Stimulated activated naive CD8-positive, alpha-beta T cell treated with anti-CD3 and anti-CD28 coated beads, Interleukin-15, amount 100 ng/mL, for 72 hours (primary cell): ENCODE results near the gene PJA1.

ENCODE experiments used
- ATAC-seq: fragments of 150-1000 bp; cut with Tn5 transposase; 2 replicates; pipeline ENCODE4 v1.10.0; 2021; ENCODE audit warnings: mild to moderate bottlenecking, moderate library complexity
- DNase-seq, 2 donors: peaks; one replicate each; pipeline ENCODE4 v3.0.0; 2021 to 2022
- H3K27ac Mint-ChIP-seq, 2 donors: one replicate each; pipeline ENCODE4 v1.8.0; 2022; ENCODE audit warnings: mild to moderate bottlenecking in 2 of 2, mixed read lengths in 2 of 2, moderate library complexity in 2 of 2
- H3K27me3 Mint-ChIP-seq: one replicate; pipeline ENCODE4 v1.8.0; 2022; ENCODE audit warnings: mixed read lengths
- H3K4me1 Mint-ChIP-seq: one replicate; pipeline ENCODE4 v1.8.0; 2022; ENCODE audit warnings: mild to moderate bottlenecking, mixed read lengths
- H3K4me3 Mint-ChIP-seq, 2 donors: one replicate each; pipeline ENCODE4 v1.8.0; 2022; ENCODE audit warnings: mild to moderate bottlenecking in 2 of 2, mixed read lengths in 2 of 2, moderate library complexity in 1 of 2
- H3K9me3 Mint-ChIP-seq, 2 donors: one replicate each; pipeline ENCODE4 v1.8.0; 2022; ENCODE audit warnings: mixed read lengths in 2 of 2

PJA1 gene, protein sequence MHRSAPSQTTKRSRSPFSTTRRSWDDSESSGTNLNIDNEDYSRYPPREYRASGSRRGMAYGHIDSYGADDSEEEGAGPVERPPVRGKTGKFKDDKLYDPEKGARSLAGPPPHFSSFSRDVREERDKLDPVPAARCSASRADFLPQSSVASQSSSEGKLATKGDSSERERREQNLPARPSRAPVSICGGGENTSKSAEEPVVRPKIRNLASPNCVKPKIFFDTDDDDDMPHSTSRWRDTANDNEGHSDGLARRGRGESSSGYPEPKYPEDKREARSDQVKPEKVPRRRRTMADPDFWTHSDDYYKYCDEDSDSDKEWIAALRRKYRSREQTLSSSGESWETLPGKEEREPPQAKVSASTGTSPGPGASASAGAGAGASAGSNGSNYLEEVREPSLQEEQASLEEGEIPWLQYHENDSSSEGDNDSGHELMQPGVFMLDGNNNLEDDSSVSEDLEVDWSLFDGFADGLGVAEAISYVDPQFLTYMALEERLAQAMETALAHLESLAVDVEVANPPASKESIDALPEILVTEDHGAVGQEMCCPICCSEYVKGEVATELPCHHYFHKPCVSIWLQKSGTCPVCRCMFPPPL

GRCh38 chrX:69165087-69165651, at the start of gene PJA1:
Gene PJA1 (minus strand): TSS chrX:69165453. CDS start chrX:69163073, 2,380 bp downstream.
- no peaks in the 10 kb centered on the region for H3K9me3 Mint-ChIP-seq
- DNase-seq, result peak; percentile 68 to 82
- ATAC-seq, result peak; percentile 85
- H3K27ac Mint-ChIP-seq, result peak within 1 kb of the TSS; percentile 96 to 98
- H3K4me3 Mint-ChIP-seq, result peak within 1 kb of the TSS; percentile 77 to 87
- peaks cover 38% of the 10 kb centered on the region for H3K4me1 Mint-ChIP-seq
- H3K27me3 Mint-ChIP-seq, result no peaks in the 10 kb centered on the region

DNA sequence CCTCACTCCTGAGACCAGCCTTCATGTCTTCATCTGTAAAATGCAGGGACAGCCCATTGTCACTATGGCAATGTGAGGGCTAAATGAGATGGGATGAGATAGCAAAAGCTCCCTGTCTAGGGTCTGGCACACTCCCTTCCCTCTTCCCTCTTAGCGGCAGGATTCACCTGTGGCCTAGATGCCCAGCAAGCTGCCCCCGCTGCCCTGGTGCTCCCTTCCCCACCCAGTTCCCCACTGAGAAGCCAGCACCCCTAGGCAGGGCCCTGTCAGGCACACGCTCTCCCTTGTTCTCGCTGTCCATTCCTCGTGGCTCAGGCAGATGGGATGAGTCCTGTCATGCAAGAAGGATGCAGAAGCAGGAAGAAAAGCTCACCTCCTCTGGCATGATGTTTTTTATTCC, 49.2 kb upstream of the PJA1 start:
- Mint-ChIP-seq H3K9me3 (no peaks in the 10 kb centered on the region), H3K27me3 (no peaks in the 10 kb centered on the region), H3K4me1 (no peaks in the 10 kb centered on the region), H3K4me3 (no peak overlapping the region), H3K27ac (no peak overlapping the region)
- no peak for ATAC-seq
- DNase-seq, result no peak

DNA sequence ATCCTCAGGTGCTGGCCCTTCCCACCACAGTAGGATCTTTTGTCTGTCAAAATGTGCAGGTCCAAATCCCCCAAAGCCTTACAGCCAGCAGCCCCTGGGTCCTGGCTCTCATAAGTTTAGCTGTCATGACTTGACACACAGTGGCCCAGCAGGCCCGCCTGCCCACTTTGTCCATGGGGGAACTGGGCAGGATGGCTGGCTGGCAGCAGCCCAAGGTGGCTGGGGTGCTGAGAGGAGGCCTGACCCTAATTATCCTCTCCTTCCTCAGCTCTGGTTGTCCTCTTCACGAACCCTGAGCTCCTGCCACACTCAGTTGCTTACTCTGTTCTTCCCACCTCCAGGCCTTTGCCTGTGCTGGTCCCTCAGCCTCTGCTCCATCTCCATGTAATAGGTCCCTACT, 46.4 kb upstream of the PJA1 start:
- ATAC-seq, result no peak
- H3K4me3 Mint-ChIP-seq, result no peak overlapping the region
- no peaks in the 10 kb centered on the region for H3K9me3 Mint-ChIP-seq
- H3K27me3 Mint-ChIP-seq, result no peaks in the 10 kb centered on the region
- no peak for DNase-seq
- no peaks in the 10 kb centered on the region for H3K4me1 Mint-ChIP-seq
- no peak overlapping the region for H3K27ac Mint-ChIP-seq

GRCh38 chrX:69210581-69210980, 45.3 kb upstream of the PJA1 start:
- Mint-ChIP-seq H3K4me3 (no peak overlapping the region), H3K4me1 (no peaks in the 10 kb centered on the region), H3K9me3 (no peaks in the 10 kb centered on the region), H3K27me3 (no peaks in the 10 kb centered on the region), H3K27ac (no peak overlapping the region)
- ATAC-seq (no peak), DNase-seq (no peak)

GRCh38 chrX:69207216-69207615, 42.0 kb upstream of the PJA1 start:
- no peaks in the 10 kb centered on the region for H3K9me3 Mint-ChIP-seq
- ATAC-seq, result no peak

DNA sequence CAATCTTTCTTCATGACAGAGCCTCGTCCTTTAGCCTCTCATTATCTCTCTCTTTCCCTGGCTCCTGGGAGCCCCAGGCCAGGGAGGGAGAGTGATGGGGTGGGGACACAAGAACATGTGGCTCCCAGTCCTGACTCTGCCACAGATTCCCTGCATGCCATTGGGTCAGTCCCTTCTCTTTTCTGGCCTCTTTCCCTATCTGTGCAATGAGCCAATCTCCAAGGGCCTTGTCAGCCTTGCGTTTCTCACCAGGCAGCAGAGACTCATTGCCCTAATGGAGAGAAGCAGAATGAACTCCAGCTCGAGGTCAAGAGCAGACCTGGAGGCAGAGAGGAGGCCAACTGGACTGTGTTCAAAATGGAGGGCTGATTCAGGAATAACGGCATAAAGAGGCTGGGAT, 38.4 kb upstream of the PJA1 start:
- Mint-ChIP-seq H3K27me3 (no peaks in the 10 kb centered on the region), H3K4me1 (no peaks in the 10 kb centered on the region), H3K4me3 (no peak overlapping the region), H3K27ac (no peak overlapping the region), H3K9me3 (no peaks in the 10 kb centered on the region)
- ATAC-seq (no peak), DNase-seq (no peak)

More at GRCh38 chrX:69207216-69207615, 42.0 kb upstream of the PJA1 start:
- Mint-ChIP-seq H3K27ac (no peak overlapping the region), H3K27me3 (no peaks in the 10 kb centered on the region), H3K4me3 (no peak overlapping the region), H3K4me1 (no peaks in the 10 kb centered on the region)
- DNase-seq, result no peak

- DNase-seq (no peak), ATAC-seq (no peak)
- H3K27me3 Mint-ChIP-seq, result no peaks in the 10 kb centered on the region
- no peak overlapping the region for H3K4me3 Mint-ChIP-seq
- no peaks in the 10 kb centered on the region for H3K9me3 Mint-ChIP-seq
- no peaks in the 10 kb centered on the region for H3K4me1 Mint-ChIP-seq
- H3K27ac Mint-ChIP-seq, result no peak overlapping the region
Measured at GRCh38 chrX:69197690-69198089, 32.4 kb upstream of the PJA1 start.

- Mint-ChIP-seq H3K27ac (peak overlapping the region in 1 of 2 donors; percentile 34), H3K27me3 (no peaks in the 10 kb centered on the region), H3K4me1 (no peaks in the 10 kb centered on the region), H3K9me3 (no peaks in the 10 kb centered on the region), H3K4me3 (no peak overlapping the region)
- DNase-seq, result no peak
- ATAC-seq, result no peak
Measured at GRCh38 chrX:69196666-69197065, 31.4 kb upstream of the PJA1 start.

DNA sequence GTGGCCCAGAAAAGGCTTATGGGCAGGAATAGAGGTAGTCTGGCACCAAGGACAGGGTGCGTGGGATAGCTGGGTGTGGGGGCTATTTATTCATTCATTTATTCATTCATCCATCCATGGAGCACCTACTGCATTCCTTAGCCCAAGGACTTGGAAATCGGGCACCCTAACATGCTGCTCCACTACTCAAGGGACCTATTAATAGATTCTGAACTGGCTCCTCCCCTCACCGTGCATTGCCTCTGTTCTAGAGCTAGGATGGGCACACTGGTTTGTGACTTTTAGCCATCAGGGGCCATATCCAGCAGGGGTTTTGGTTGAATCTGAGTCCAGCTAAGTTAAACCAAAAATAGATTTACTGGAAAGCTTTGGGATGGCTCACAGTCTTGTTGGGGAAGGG, 30.6 kb upstream of the PJA1 start:
- no peak for DNase-seq
- no peaks in the 10 kb centered on the region for H3K27me3 Mint-ChIP-seq
- H3K9me3 Mint-ChIP-seq, result no peaks in the 10 kb centered on the region
- H3K4me1 Mint-ChIP-seq, result no peaks in the 10 kb centered on the region
- H3K27ac Mint-ChIP-seq, result no peak overlapping the region
- ATAC-seq, result no peak
- no peak overlapping the region for H3K4me3 Mint-ChIP-seq

- no peak for ATAC-seq
- Mint-ChIP-seq H3K4me1 (no peaks in the 10 kb centered on the region), H3K27me3 (no peaks in the 10 kb centered on the region), H3K9me3 (no peaks in the 10 kb centered on the region), H3K27ac (no peak overlapping the region), H3K4me3 (no peak overlapping the region)
- no peak for DNase-seq
Measured at GRCh38 chrX:69195192-69195591, 29.9 kb upstream of the PJA1 start.

DNA sequence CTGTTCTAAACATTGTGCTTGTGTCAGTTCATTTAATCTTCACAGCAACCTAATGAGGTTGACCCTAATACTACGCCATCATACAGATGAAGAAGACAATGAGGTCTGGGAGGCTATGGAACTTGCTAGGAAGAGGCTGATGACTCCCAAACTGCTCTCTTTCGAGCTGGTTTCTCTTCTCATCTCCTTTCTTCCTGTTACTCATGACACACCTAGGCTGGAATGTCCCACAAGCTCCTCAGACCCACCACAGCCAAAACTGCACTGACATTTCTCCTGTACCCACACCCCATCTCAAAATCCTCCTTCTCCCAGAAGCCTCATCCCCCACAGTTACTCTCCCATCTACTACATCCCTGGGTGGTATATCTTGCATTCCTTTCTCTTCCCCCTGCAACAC, 27.4 kb upstream of the PJA1 start:
- DNase-seq (no peak), ATAC-seq (no peak)
- no peak overlapping the region for H3K4me3 Mint-ChIP-seq
- no peaks in the 10 kb centered on the region for H3K4me1 Mint-ChIP-seq
- no peaks in the 10 kb centered on the region for H3K9me3 Mint-ChIP-seq
- no peaks in the 10 kb centered on the region for H3K27me3 Mint-ChIP-seq
- no peak overlapping the region for H3K27ac Mint-ChIP-seq

DNA sequence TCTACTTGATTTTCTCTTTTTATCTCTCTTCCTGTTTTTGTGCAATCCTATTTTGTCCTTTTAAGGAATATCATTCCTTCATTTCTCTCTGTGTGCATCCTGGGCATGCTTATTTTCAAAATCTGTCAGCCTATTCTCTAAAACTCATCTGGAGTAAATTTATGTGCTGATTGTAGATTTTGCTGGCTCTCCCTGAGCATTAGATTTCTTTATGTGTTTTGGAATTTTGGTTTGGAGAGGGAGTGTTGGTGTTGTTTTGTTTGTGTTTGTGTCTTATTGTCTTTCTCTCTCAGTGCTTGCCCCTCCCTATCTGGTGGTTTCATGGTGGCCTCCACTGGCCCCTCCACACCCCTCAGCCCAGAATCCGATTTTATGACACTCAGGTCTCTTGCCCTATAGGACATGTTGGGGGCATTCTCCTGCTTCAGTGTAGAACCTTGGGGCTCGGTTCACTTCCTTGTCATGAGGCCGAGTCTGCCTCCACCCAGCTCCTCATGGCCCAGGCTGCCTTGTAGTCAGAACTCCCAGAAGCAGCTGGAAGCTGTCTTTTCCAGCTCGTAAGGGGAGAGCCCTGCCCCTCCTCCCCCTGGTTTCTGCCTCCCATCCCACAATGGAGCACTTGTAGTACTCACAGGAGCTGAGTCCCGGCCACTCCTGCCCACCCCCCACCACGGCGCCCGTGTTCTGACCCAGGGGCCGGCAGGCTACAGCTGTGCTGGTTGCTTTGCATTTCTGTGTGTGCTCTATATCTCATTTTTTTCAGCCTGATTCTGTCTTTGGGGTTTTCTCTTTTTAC, 24.5 kb upstream of the PJA1 start:
- ATAC-seq (no peak), DNase-seq (no peak)
- no peaks in the 10 kb centered on the region for H3K4me1 Mint-ChIP-seq
- H3K27me3 Mint-ChIP-seq, result no peaks in the 10 kb centered on the region
- no peak overlapping the region for H3K4me3 Mint-ChIP-seq
- H3K27ac Mint-ChIP-seq, result no peak overlapping the region
- no peaks in the 10 kb centered on the region for H3K9me3 Mint-ChIP-seq

GRCh38 chrX:69186651-69187050, 21.4 kb upstream of the PJA1 start:
- H3K4me3 Mint-ChIP-seq, result no peak overlapping the region
- H3K9me3 Mint-ChIP-seq, result no peaks in the 10 kb centered on the region
- no peaks in the 10 kb centered on the region for H3K4me1 Mint-ChIP-seq
- no peaks in the 10 kb centered on the region for H3K27me3 Mint-ChIP-seq
- no peak overlapping the region for H3K27ac Mint-ChIP-seq
- ATAC-seq, result no peak
- DNase-seq, result no peak

- Mint-ChIP-seq H3K27ac (no peak overlapping the region), H3K4me1 (no peaks in the 10 kb centered on the region), H3K27me3 (peaks cover under 1% of the 10 kb centered on the region), H3K4me3 (no peak overlapping the region), H3K9me3 (no peaks in the 10 kb centered on the region)
- no peak for DNase-seq
- ATAC-seq, result no peak
Measured at GRCh38 chrX:69185886-69186285, 20.6 kb upstream of the PJA1 start.

DNA sequence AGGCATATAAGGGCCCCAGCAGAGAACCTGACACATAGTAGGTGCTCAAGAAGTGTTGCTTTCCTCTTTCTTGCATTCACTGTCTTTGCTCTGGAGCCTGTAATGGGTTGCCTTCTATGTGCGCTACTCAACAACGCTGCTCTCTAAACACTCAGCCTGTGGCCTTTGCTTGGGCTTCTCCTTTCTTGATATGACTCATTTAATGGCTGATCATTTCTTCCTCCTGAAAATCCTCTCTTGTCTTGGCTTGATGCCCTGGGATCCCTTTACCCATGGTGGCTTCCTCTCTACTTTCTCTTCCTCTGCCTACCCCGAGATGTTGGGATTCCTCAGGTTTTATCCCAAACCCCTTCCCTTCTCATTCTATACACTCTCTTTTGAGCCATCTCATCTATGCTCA, 19.9 kb upstream of the PJA1 start:
- ATAC-seq, result no peak
- H3K4me3 Mint-ChIP-seq, result no peak overlapping the region

More for the DNA sequence above, 19.9 kb upstream of the PJA1 start:
- Mint-ChIP-seq H3K4me1 (no peaks in the 10 kb centered on the region), H3K27me3 (peaks cover 8% of the 10 kb centered on the region), H3K9me3 (no peaks in the 10 kb centered on the region), H3K27ac (no peak overlapping the region)
- DNase-seq, result no peak
